Transverse colon (tissue), 3 donors: ENCODE data around the gene TYRP1.

ENCODE experiments used
- CTCF ChIP-seq, 5 experiments: fragments of 200-600 bp in 3 of 5; fragments of 450-650 bp in 2 of 5; sonication (generic) in 3 of 5; IDR thresholded peaks; 1 replicate in 2 of 5; 2 replicates in 3 of 5; pipeline ENCODE4 v1.5.1; 2016 to 2017; ENCODE audit warnings: antibody characterized with exemption in 5 of 5, inconsistent platforms in 3 of 5, mild to moderate bottlenecking in 2 of 5, moderate library complexity in 1 of 5
- POLR2A ChIP-seq: fragments of 450-650 bp; IDR thresholded peaks from one replicate; pipeline ENCODE4 v1.6.1; 2016; ENCODE audit warnings: antibody characterized with exemption, mild to moderate bottlenecking, moderate library complexity

DNA sequence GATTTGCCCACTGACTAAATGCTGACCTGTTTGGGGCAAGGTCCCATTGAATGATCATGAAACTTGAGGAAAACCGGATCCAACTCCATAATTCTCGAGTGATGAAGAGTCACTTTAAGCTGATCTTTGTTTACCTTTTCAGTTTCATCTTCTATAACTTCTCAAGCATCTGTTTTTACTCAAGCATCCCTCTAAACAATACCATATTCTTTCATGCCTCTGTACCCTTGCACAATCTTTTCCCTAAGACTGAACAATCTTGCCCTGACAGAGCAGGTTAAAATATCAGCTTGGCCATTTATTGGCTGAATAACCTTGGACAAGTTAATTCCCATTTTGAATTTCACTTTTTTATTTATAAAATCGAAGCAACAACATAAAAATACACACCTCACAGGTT, 39.8 kb downstream of the TYRP1 start:
- TF ChIP-seq POLR2A, result no peak
- no peak for TF ChIP-seq CTCF (IDR thresholded peaks at IDR 0.05)
